Choroid plexus epithelial cell (primary cell): ENCODE results near the gene IL22RA2.

Experiments
- DNase-seq: peaks from one replicate; pipeline ENCODE4 v3.0.0-alpha.2; 2010; ENCODE audit warnings: low read depth
- H3K4me3 ChIP-seq: 2 replicates; pipeline ENCODE4 v1.5.1; 2011; ENCODE audit warnings: low read depth, mild to moderate bottlenecking, control low read depth, low read length, moderate library complexity
- TF ChIP-seq, protein P1 (sequence below): conservative IDR thresholded peaks from 2 replicates; pipeline ENCODE4 v1.5.1; 2011; ENCODE audit warnings: low read depth, mild to moderate bottlenecking, control low read depth, inconsistent platforms, low read length, moderate library complexity

Gene IL22RA2

DNA sequence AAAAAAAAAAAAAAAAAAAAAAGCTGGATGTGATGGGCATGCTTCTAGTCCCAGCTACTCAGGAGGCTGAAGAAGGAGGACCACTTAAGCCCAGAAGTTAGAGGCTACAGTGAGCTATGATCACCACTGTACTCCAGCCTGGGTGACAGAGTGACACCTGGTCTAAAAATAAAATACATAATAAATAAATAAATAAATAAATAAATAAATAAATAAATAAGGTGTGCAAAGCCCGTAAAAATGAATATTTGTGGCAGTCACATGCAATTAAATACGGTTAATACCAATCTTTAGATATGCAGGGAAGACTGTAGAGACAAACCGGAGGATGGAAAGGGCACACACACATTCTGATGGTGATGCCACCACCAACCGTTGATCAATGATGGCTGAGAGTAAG is 26.2 kb downstream of the IL22RA2 start:
- TF ChIP-seq, protein P1, sequence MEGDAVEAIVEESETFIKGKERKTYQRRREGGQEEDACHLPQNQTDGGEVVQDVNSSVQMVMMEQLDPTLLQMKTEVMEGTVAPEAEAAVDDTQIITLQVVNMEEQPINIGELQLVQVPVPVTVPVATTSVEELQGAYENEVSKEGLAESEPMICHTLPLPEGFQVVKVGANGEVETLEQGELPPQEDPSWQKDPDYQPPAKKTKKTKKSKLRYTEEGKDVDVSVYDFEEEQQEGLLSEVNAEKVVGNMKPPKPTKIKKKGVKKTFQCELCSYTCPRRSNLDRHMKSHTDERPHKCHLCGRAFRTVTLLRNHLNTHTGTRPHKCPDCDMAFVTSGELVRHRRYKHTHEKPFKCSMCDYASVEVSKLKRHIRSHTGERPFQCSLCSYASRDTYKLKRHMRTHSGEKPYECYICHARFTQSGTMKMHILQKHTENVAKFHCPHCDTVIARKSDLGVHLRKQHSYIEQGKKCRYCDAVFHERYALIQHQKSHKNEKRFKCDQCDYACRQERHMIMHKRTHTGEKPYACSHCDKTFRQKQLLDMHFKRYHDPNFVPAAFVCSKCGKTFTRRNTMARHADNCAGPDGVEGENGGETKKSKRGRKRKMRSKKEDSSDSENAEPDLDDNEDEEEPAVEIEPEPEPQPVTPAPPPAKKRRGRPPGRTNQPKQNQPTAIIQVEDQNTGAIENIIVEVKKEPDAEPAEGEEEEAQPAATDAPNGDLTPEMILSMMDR: no peak
- H3K4me3 ChIP-seq: no peak overlapping the region
- DNase-seq: no peak

DNA sequence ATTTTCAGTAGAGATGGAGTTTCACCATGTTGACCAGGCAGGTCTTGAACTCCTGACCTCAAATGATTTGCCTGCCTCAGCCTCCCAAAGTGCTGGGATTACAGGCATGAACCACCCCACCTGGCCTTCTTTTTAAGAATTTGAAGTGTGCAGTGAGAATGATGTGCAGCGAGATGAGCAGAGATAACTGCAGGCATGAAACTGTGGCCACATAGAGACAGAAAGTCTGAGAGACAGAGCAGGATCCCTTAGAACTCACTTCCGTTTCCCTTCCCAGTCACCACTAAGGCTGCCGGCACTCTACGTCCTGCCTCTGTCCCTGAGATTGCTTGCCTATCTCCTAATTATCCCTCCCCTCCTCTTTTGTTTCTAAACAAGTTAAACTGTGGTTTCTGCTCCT is 27.2 kb downstream of the IL22RA2 start:
- H3K4me3 ChIP-seq: no peak overlapping the region
- DNase-seq: no peak
- TF ChIP-seq, protein P1: no peak

DNA sequence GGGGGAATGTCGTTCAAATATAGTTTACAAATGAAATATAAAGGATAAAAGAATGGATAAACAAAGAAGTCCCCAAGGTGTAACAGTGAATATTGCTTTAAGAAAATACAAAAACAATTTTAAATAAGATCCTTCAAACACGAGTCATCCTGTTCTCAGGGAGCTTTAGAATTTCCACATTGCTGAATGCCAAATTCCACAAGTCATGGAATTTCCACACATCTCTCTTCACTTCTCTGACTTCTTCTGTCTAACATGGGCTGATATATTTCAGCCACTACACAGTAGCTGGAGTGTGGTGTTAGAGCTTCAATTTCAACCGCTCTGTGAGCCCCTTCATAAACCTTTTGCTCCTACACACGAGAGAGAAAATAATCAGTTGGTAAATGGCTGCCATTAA is 28.0 kb downstream of the IL22RA2 start:
- H3K4me3 ChIP-seq: no peak overlapping the region
- TF ChIP-seq, protein P1: no peak
- peak; percentile 74 for DNase-seq

GRCh38 chr6:137136065-137136464 is 37.4 kb downstream of the IL22RA2 start:
- H3K4me3 ChIP-seq: no peak overlapping the region
- TF ChIP-seq, protein P1: peak; percentile 44
- DNase-seq: peak; percentile 51

- H3K4me3 ChIP-seq: no peak overlapping the region
- TF ChIP-seq, protein P1: no peak
- DNase-seq: no peak
These were observed 39.0 kb downstream of the IL22RA2 start for GRCh38 chr6:137134483-137134882.

- H3K4me3 ChIP-seq: no peak overlapping the region
- TF ChIP-seq, protein P1: no peak
- no peak for DNase-seq
These were observed 40.3 kb downstream of the IL22RA2 start for GRCh38 chr6:137133122-137133521.

GRCh38 chr6:137126875-137127485 is 46.5 kb downstream of the IL22RA2 start:
- TF ChIP-seq, protein P1: no peak
- DNase-seq: no peak
- H3K4me3 ChIP-seq: no peak overlapping the region
